ENCODE data around the gene KLK6. TPM values are rescaled to one million over a fixed set of nuclear protein-coding genes. Genes with fewer than 3 reads are reported as not detected.

The KLK6 gene
- total and polyA plus RNA-seq, 2 donors (not counting 3 experiments of a cell fraction or from before 2014, with no cell fraction given), result 0.12 TPM; not detected in 1

- H3K4me3 ChIP-seq (replicated peaks in 1 of 3; ENCODE audit: insufficient read depth in 1 of 3, low read depth in 1 of 3, low read length in 3 of 3), result no peak within 1 kb of the TSS
- no TSS peak for BruUV-seq (replicated peaks)
- H3K27ac ChIP-seq (ENCODE audit: insufficient read depth, low read depth, low read length), result no peak within 1 kb of the TSS
- no peak within 1 kb of the TSS for H2AFZ ChIP-seq (ENCODE audit: low read depth, low read length)
- H3K36me3 ChIP-seq (ENCODE audit: control insufficient read depth in 2 of 2, extremely low read depth in 1 of 2, insufficient read depth in 2 of 2, low read length in 2 of 2), result no peaks in the 10 kb centered on the region
- no peaks in the 10 kb centered on the region for H3K79me2 ChIP-seq (ENCODE audit: control insufficient read depth, insufficient read depth, low read length)
- H3K9ac ChIP-seq (replicated peaks; ENCODE audit: extremely low read depth, insufficient read depth, low read length), result no peak within 1 kb of the TSS
- H3K9me3 ChIP-seq (replicated peaks; ENCODE audit: control insufficient read depth, insufficient read depth, low read length), result no peaks in the 10 kb centered on the region
- no peak within 1 kb of the TSS for H3K4me2 ChIP-seq (ENCODE audit: insufficient read depth, low read length)
- dilution Hi-C loops (cut with MboI; ENCODE audit: extremely low pct_ligation_motif_present, low sequenced_read_pairs), result no loop called here
- TF ChIP-seq GATA2 (IDR thresholded peaks at IDR 0.05; ENCODE audit: insufficient read depth, insufficient read length, low read depth, low read length) (no peak), EZH2 (IDR thresholded peaks at IDR 0.05; ENCODE audit: borderline replicate concordance, low read depth, low read length, severe bottlenecking) (no peak), CTCF (IDR thresholded peaks at IDR 0.05; ENCODE audit: extremely low read depth in 1 of 2, insufficient read depth in 1 of 2, low read depth in 1 of 2, low read length in 2 of 2) (no peak), JUN (IDR thresholded peaks at IDR 0.05; ENCODE audit: borderline replicate concordance, insufficient read depth, insufficient read length, low read depth) (no peak), MYC (IDR thresholded peaks at IDR 0.05; ENCODE audit: low read depth, low read length) (no peak), FOS (IDR thresholded peaks at IDR 0.05; ENCODE audit: borderline replicate concordance, insufficient read depth, low read length) (no peak), POLR2AphosphoS5 (IDR thresholded peaks at IDR 0.05; ENCODE audit: insufficient read depth, low read depth, low read length) (no peak), POLR2A (IDR thresholded peaks at IDR 0.05; ENCODE audit: low read depth, low read length) (no peak)
- TF ChIP-seq, protein P1, sequence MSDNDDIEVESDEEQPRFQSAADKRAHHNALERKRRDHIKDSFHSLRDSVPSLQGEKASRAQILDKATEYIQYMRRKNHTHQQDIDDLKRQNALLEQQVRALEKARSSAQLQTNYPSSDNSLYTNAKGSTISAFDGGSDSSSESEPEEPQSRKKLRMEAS (IDR thresholded peaks at IDR 0.05; ENCODE audit: insufficient read depth, insufficient read length), result no peak
- ChIA-PET CTCF (interaction anchor here (0.8 kb wide), 2 partner anchors 9 to 11 kb away, joined by 3 to 4 read pairs; no protein-coding TSS in a partner anchor), POLR2A (no interaction called here)
- H3K27me3 ChIP-seq (ENCODE audit: control insufficient read depth in 2 of 2, insufficient read depth in 2 of 2, low read length in 2 of 2), result peaks cover 18 to 24% of the 10 kb centered on the region in 2 experiments
- no peaks in the 10 kb centered on the region for H3K4me1 ChIP-seq (ENCODE audit: control insufficient read depth, extremely low read depth, insufficient read depth, low read length)
- DNase-seq (ENCODE audit: low read depth, low spot score) (no peak), FAIRE-seq (no peak)
- no peaks in the 10 kb centered on the region for H3K9me1 ChIP-seq (replicated peaks; ENCODE audit: control insufficient read depth, extremely low read depth, insufficient read depth, low read length)
- H4K20me1 ChIP-seq (replicated peaks; ENCODE audit: control insufficient read depth, extremely low read depth, insufficient read depth, low read length), result no peaks in the 10 kb centered on the region
- intact Hi-C loops (cut with micrococcal nuclease), result loop anchor here (10.0 kb wide), 1 partner anchor 1183 kb away; the partner anchor contains the start of gene ZNF841
Observed at GRCh38 chr19:50911206-50912101, 57.9 kb downstream of the KLK6 start, which contains the start of gene KLK4. KLK4 (minus strand) TSS chr19:50911395; CDS start chr19:50910738, 657 bp downstream.

All from endothelial cell of umbilical vein (primary cell).